K562 (cell line): Measurements from ENCODE around the gene PEX3. TPM values are rescaled to one million over a fixed set of nuclear protein-coding genes. Genes with fewer than 3 reads are reported as not detected.
A peak's percentile ranks its signal among the peaks of the same experiment; 100 is the strongest.

Source experiments
- EP300 ChIP-seq: IDR thresholded peaks from 2 replicates; pipeline ENCODE4 v1.6.1; 2012; ENCODE audit warnings: low read length, improper control_type of control experiment
- FIP1L1 ChIP-seq: fragments of 200-400 bp; formaldehyde crosslinking; IDR thresholded peaks from 2 replicates; pipeline ENCODE4 v1.6.1; 2018; ENCODE audit warnings: mild to moderate bottlenecking, low read depth, low read length; ENCODE audit not compliant: poor library complexity, severe bottlenecking
- ILF3 ChIP-seq: fragments of 450-650 bp; IDR thresholded peaks from 2 replicates; pipeline ENCODE4 v1.6.1; 2018; ENCODE audit warnings: antibody characterized with exemption, mild to moderate bottlenecking, moderate library complexity, borderline replicate concordance
- JUN ChIP-seq, 2 experiments: sonication (generic) in 1 of 2; formaldehyde crosslinking in 1 of 2; IDR thresholded peaks; 2 replicates each; pipeline versions ENCODE4 v1.6.1 to v1.8.0; 2012 to 2022; ENCODE audit warnings: borderline replicate concordance in 2 of 2, mild to moderate bottlenecking in 2 of 2, improper control_type of control experiment in 1 of 2, low read depth in 1 of 2, low read length in 1 of 2, missing genetic modification reagents in 1 of 2
- MXI1 ChIP-seq: IDR thresholded peaks from 2 replicates; pipeline ENCODE4 v1.6.1; 2011; ENCODE audit warnings: low read depth, mild to moderate bottlenecking, improper control_type of control experiment, low read length
- RFX7 ChIP-seq: fragments of 250-450 bp; sonication (Bioruptor Pico); IDR thresholded peaks from 2 replicates; pipeline ENCODE4 v1.5.1; 2021; ENCODE audit warnings: mild to moderate bottlenecking
- SAP30 ChIP-seq: fragments of 200-600 bp; sonication (generic); IDR thresholded peaks from 2 replicates; pipeline ENCODE4 v1.6.1; 2012; ENCODE audit warnings: borderline replicate concordance, low read depth, mild to moderate bottlenecking, moderate library complexity, low read length, control low read depth, inconsistent platforms; ENCODE audit not compliant: insufficient read depth, poor library complexity, severe bottlenecking
- SIX5 ChIP-seq, 2 experiments: IDR thresholded peaks; 2 replicates each; pipeline ENCODE4 v1.6.1; 2011; ENCODE audit warnings: low read length in 2 of 2, borderline replicate concordance in 1 of 2, low read depth in 1 of 2, mild to moderate bottlenecking in 1 of 2, moderate library complexity in 1 of 2; ENCODE audit not compliant: insufficient read depth in 1 of 2
- TCF3 ChIP-seq: sonication (generic); formaldehyde crosslinking; IDR thresholded peaks from 2 replicates; pipeline ENCODE4 v1.4.0; 2020; ENCODE audit warnings: mild to moderate bottlenecking, missing genetic modification reagents
- THRAP3 ChIP-seq: fragments of 450-650 bp; IDR thresholded peaks from 2 replicates; pipeline ENCODE4 v1.6.1; 2016; ENCODE audit warnings: mild to moderate bottlenecking, inconsistent platforms, borderline replicate concordance
- ZNF354B ChIP-seq: fragments of 250-450 bp; sonication (Bioruptor Pico); IDR thresholded peaks from 2 replicates; pipeline ENCODE4 v1.4.0; 2020
- ZNF583 ChIP-seq: fragments of 250-450 bp; sonication (Bioruptor Pico); IDR thresholded peaks from 2 replicates; pipeline ENCODE4 v1.4.0; 2020
- ZNF586 ChIP-seq: fragments of 450-650 bp; formaldehyde crosslinking; conservative IDR thresholded peaks from 2 replicates; pipeline ENCODE4 v1.4.0; 2020; ENCODE audit warnings: mild to moderate bottlenecking, moderate library complexity
- polyA plus RNA-seq, 8 experiments: library from polyadenylated mRNA; depleted of rRNA in 4 of 8; stranded (reverse) in 5 of 8; unstranded in 3 of 8; fragments of >200 nt; fragmentation: Nextera tagmentation in 2 of 8; fragmentation: Illumina TruSeq in 1 of 8; extraction: Ambion mirVana in 2 of 8; extraction: Trizol in 1 of 8; gene quantifications; 2 replicates each; pipeline versions ENCODE4 v1.2.1 to v1.2.3, GENCODE V29; 2011 to 2014; ENCODE audit warnings: inconsistent platforms in 1 of 8, missing spikeins in 1 of 8
- total RNA-seq, 7 experiments: library from RNA; depleted of rRNA in 6 of 7; stranded (reverse); fragments of >200 nt in 6 of 7; fragmentation: Illumina TruSeq in 2 of 7; extraction: Trizol in 2 of 7; gene quantifications; 2 replicates each; pipeline versions ENCODE4 v1.2.1 to v1.2.3, GENCODE V29; 2011 to 2021; ENCODE audit warnings: low replicate concordance in 1 of 7
- TF ChIP-seq, protein P1 (sequence below): conservative IDR thresholded peaks from 2 replicates; pipeline ENCODE4 v1.6.1; 2011; ENCODE audit warnings: low read depth, mild to moderate bottlenecking, low read length; ENCODE audit not compliant: control insufficient read depth
- TF ChIP-seq, protein P2 (sequence below): fragments of 250-450 bp; sonication (Bioruptor Pico); IDR thresholded peaks from 2 replicates; pipeline ENCODE4 v1.9.0; 2021; ENCODE audit warnings: mild to moderate bottlenecking, inconsistent platforms
- TF ChIP-seq, protein P3 (sequence below): fragments of 450-650 bp; IDR thresholded peaks from 2 replicates; pipeline ENCODE4 v1.6.1; 2016; ENCODE audit warnings: missing biosample characterization, missing genetic modification characterization
- TF ChIP-seq, protein P4 (sequence below), 2 experiments: fragments of 150-350 bp in 1 of 2; IDR thresholded peaks; 2 replicates each; pipeline ENCODE4 v1.6.1; 2012 to 2016; ENCODE audit warnings: low read depth in 2 of 2, low read length in 2 of 2, mild to moderate bottlenecking in 1 of 2, moderate library complexity in 1 of 2

PEX3 gene
- total and polyA plus RNA-seq, 9 of the 15 experiments (the other 6 are each of a cell fraction or from before 2014, with no cell fraction given) = 17.3 to 69.6 (median 32.7) TPM

DNA sequence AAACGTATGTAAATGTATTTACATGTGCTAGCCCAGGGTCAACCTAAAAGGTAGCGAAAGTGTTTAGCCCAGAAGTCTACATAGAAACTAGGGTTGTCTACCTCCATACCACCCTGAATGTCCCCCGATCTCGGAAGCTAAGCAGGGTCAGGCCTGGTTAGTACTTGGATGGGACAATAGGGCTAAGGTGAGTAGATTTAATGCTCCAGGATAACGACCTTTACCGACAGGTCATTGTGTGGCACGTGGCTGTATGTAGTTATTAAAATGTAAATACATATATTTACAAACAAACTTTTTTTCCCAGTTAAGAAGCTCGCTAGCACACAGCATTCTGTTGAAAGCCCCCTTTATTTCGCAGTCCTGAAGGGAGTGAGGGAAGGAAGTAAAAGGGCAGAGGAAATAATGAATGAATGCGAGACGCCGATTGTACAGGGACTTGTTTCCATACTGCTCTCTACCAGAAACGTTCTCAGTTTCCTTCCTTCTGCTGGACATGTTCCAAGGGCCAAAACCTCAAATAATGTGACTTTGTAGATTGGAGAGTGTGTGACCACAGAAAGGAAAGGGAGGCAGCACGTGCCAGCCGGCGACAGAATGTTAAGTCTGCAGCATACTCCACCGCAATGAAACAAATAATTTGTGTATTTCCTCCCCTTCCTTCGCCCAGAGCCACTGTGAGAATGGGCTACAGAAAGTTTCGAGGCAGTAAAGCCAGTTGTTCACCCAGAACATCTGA lies 722 bp upstream of the PEX3 start (continued):
- TF ChIP-seq, protein P1, sequence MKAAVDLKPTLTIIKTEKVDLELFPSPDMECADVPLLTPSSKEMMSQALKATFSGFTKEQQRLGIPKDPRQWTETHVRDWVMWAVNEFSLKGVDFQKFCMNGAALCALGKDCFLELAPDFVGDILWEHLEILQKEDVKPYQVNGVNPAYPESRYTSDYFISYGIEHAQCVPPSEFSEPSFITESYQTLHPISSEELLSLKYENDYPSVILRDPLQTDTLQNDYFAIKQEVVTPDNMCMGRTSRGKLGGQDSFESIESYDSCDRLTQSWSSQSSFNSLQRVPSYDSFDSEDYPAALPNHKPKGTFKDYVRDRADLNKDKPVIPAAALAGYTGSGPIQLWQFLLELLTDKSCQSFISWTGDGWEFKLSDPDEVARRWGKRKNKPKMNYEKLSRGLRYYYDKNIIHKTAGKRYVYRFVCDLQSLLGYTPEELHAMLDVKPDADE = no peak
- TF ChIP-seq EP300 (no peak), JUN (IDR thresholded peaks at IDR 0.05; ENCODE audit: borderline replicate concordance, low read depth, low read length) (no peak), JUN (CRISPR knock-in tag; IDR thresholded peaks at IDR 0.05; ENCODE audit: borderline replicate concordance) (0 out of 2 replicates have a peak, but pooled peaks have one; percentile 49), RFX7 (CRISPR knock-in tag) (no peak), ZNF583 (no peak), ILF3 (no peak), SIX5 (IDR thresholded peaks at IDR 0.05; ENCODE audit: borderline replicate concordance in 1 of 2, insufficient read depth in 1 of 2, low read depth in 1 of 2, low read length in 2 of 2) (no peak), FIP1L1 (no peak), TCF3 (CRISPR knock-in tag) (peak; percentile 47; the same call in 1 of the 2 replicates), ZNF586 (CRISPR knock-in tag) (no peak), SAP30 (peak; percentile 56), MXI1 (no peak; the same call in 1 of the 2 replicates), ZNF354B (CRISPR knock-in tag) (no peak), THRAP3 (no peak)
- TF ChIP-seq, protein P2, sequence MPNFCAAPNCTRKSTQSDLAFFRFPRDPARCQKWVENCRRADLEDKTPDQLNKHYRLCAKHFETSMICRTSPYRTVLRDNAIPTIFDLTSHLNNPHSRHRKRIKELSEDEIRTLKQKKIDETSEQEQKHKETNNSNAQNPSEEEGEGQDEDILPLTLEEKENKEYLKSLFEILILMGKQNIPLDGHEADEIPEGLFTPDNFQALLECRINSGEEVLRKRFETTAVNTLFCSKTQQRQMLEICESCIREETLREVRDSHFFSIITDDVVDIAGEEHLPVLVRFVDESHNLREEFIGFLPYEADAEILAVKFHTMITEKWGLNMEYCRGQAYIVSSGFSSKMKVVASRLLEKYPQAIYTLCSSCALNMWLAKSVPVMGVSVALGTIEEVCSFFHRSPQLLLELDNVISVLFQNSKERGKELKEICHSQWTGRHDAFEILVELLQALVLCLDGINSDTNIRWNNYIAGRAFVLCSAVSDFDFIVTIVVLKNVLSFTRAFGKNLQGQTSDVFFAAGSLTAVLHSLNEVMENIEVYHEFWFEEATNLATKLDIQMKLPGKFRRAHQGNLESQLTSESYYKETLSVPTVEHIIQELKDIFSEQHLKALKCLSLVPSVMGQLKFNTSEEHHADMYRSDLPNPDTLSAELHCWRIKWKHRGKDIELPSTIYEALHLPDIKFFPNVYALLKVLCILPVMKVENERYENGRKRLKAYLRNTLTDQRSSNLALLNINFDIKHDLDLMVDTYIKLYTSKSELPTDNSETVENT (CRISPR knock-in tag) = no peak
- TF ChIP-seq, protein P3, sequence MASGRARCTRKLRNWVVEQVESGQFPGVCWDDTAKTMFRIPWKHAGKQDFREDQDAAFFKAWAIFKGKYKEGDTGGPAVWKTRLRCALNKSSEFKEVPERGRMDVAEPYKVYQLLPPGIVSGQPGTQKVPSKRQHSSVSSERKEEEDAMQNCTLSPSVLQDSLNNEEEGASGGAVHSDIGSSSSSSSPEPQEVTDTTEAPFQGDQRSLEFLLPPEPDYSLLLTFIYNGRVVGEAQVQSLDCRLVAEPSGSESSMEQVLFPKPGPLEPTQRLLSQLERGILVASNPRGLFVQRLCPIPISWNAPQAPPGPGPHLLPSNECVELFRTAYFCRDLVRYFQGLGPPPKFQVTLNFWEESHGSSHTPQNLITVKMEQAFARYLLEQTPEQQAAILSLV = no peak
- TF ChIP-seq, protein P4, sequence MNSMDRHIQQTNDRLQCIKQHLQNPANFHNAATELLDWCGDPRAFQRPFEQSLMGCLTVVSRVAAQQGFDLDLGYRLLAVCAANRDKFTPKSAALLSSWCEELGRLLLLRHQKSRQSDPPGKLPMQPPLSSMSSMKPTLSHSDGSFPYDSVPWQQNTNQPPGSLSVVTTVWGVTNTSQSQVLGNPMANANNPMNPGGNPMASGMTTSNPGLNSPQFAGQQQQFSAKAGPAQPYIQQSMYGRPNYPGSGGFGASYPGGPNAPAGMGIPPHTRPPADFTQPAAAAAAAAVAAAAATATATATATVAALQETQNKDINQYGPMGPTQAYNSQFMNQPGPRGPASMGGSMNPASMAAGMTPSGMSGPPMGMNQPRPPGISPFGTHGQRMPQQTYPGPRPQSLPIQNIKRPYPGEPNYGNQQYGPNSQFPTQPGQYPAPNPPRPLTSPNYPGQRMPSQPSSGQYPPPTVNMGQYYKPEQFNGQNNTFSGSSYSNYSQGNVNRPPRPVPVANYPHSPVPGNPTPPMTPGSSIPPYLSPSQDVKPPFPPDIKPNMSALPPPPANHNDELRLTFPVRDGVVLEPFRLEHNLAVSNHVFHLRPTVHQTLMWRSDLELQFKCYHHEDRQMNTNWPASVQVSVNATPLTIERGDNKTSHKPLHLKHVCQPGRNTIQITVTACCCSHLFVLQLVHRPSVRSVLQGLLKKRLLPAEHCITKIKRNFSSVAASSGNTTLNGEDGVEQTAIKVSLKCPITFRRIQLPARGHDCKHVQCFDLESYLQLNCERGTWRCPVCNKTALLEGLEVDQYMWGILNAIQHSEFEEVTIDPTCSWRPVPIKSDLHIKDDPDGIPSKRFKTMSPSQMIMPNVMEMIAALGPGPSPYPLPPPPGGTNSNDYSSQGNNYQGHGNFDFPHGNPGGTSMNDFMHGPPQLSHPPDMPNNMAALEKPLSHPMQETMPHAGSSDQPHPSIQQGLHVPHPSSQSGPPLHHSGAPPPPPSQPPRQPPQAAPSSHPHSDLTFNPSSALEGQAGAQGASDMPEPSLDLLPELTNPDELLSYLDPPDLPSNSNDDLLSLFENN (IDR thresholded peaks at IDR 0.05; ENCODE audit: low read depth in 2 of 2, low read length in 2 of 2) = 0 out of 4 replicates have a peak, but pooled peaks of 1 of the 2 experiments have one; percentile 26
